PC-3 (cell line): ENCODE measurements around the gene CD44. TPM values are rescaled to one million over a fixed set of nuclear protein-coding genes. Genes with fewer than 3 reads are reported as not detected.

Experiments
- ATAC-seq: fragments of 200-7000 bp; cut with Tn5 transposase; 2 replicates; pipeline ENCODE4 v1.9.1; 2020; ENCODE audit warnings: mild to moderate bottlenecking, moderate library complexity
- BruUV-seq: library from RNA; stranded (reverse); fragments of 400-500 nt; replicated peaks from 2 replicates; lab custom pipeline; 2021; lab: Mats Ljungman, UMichigan
- CTCF ChIA-PET: fragments of 300-600 bp; sonication (Branson Sonifier 250); formaldehyde crosslinking; loops from one replicate; lab custom pipeline; 2022; ENCODE audit warnings: antibody characterized with exemption; lab: Charles Lee
- POLR2A ChIA-PET: fragments of 300-600 bp; sonication (Branson Sonifier 250); formaldehyde crosslinking; loops from one replicate; lab custom pipeline; 2022; ENCODE audit warnings: antibody characterized with exemption; ENCODE audit not compliant: unreplicated experiment; lab: Charles Lee
- DNase-seq: peaks from one replicate; pipeline ENCODE4 v3.0.0-alpha.2; 2015
- H2AFZ ChIP-seq: fragments of 300-600 bp; sonication (generic); 2 replicates; pipeline ENCODE4 v1.6.0; 2016; ENCODE audit warnings: antibody characterized with exemption, low read length
- H3F3A ChIP-seq: fragments of 300-600 bp; sonication (generic); one replicate; pipeline ENCODE4 v1.6.0; 2017; ENCODE audit warnings: antibody characterized with exemption, low read length, control low read depth, mild to moderate bottlenecking; ENCODE audit not compliant: unreplicated experiment
- H3K27ac ChIP-seq: fragments of 300-600 bp; sonication (generic); 2 replicates; pipeline ENCODE4 v1.5.1; 2016; ENCODE audit warnings: mild to moderate bottlenecking, low read length
- H3K27me3 ChIP-seq: fragments of 300-600 bp; sonication (generic); 2 replicates; pipeline ENCODE4 v1.6.1; 2016; ENCODE audit warnings: low read length, mixed read lengths
- H3K36me3 ChIP-seq: fragments of 300-600 bp; sonication (generic); 2 replicates; pipeline ENCODE4 v1.6.1; 2016; ENCODE audit warnings: low read depth, mixed run types, low read length, mixed read lengths
- H3K4me1 ChIP-seq: fragments of 300-600 bp; sonication (generic); 2 replicates; pipeline ENCODE4 v1.5.1; 2016; ENCODE audit warnings: low read length; ENCODE audit not compliant: insufficient read depth
- H3K4me2 ChIP-seq: fragments of 300-600 bp; sonication (generic); 2 replicates; pipeline ENCODE4 v1.6.0; 2016; ENCODE audit warnings: low read length
- H3K4me3 ChIP-seq: fragments of 300-600 bp; sonication (generic); 2 replicates; pipeline ENCODE4 v1.5.1; 2016; ENCODE audit warnings: mild to moderate bottlenecking, low read length, mixed read lengths
- H3K79me2 ChIP-seq: fragments of 300-600 bp; sonication (generic); 2 replicates; pipeline ENCODE4 v1.6.1; 2017; ENCODE audit warnings: low read length, mixed read lengths
- H3K9ac ChIP-seq: fragments of 300-600 bp; sonication (generic); 2 replicates; pipeline ENCODE4 v1.6.0; 2016; ENCODE audit warnings: mild to moderate bottlenecking, low read length
- H3K9me2 ChIP-seq: fragments of 300-600 bp; sonication (generic); replicated peaks from 2 replicates; pipeline ENCODE4 v1.6.1; 2016; ENCODE audit warnings: mixed run types, low read length, mixed read lengths
- H3K9me3 ChIP-seq: fragments of 300-600 bp; sonication (generic); 2 replicates; pipeline ENCODE4 v1.6.1; 2016; ENCODE audit warnings: low read length, mixed read lengths
- H4K20me1 ChIP-seq: fragments of 300-600 bp; sonication (generic); 2 replicates; pipeline ENCODE4 v1.6.1; 2016; ENCODE audit warnings: low read length, mixed read lengths
- EZH2 ChIP-seq: fragments of 300-600 bp; sonication (generic); IDR thresholded peaks from one replicate; pipeline ENCODE4 v1.6.1; 2017; ENCODE audit warnings: antibody characterized with exemption, mild to moderate bottlenecking, low read length; ENCODE audit not compliant: unreplicated experiment
- EZH2phosphoT487 ChIP-seq: fragments of 300-600 bp; sonication (generic); IDR thresholded peaks from 2 replicates; pipeline ENCODE4 v1.6.1; 2018; ENCODE audit warnings: mild to moderate bottlenecking, antibody characterized with exemption, low read length, borderline replicate concordance
- intact Hi-C: fragments of 100-400 bp; cut with micrococcal nuclease; formaldehyde crosslinking; loops from 2 replicates; pipeline ENCODE4 v1.9.0; 2023
- total RNA-seq: library from RNA; depleted of rRNA; stranded (reverse); fragments of >200 nt; gene quantifications from 2 replicates; pipeline ENCODE4 v1.2.3, GENCODE V29; 2014
- TF ChIP-seq, protein P1 (sequence below): fragments of 300-600 bp; sonication (generic); conservative IDR thresholded peaks from 2 replicates; pipeline ENCODE4 v1.5.1; 2017; ENCODE audit warnings: antibody characterized with exemption, low read depth, mild to moderate bottlenecking, low read length

CD44 gene
- total RNA-seq, 1 experiment from 2014 or later, result 181 TPM

DNA sequence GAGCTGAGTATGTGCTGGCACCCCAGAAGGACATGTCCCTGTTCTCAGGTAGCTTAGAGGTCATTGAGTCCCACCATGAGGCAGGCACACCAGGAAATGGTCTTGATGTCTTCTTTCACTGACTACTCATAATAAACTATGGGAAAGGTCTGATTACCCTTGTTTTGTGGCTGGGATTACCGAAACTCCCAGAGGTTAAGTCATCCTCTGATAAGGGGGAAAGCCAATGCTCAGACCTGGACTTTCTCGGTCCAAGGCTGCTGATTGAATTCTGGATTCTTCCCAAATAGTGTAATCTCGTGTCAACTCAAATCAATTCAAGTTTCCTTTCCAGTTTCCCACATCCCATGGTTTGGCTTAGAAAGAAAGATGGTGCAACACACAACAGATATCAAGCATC lies 3.7 kb upstream of the CD44 start:
- CTCF ChIA-PET, result no interaction called here
- Histone ChIP-seq H3K4me3 (no peak overlapping the region), H4K20me1 (peaks cover 8% of the 10 kb centered on the region), H3K9me2 (no peaks in the 10 kb centered on the region), H3K27me3 (no peaks in the 10 kb centered on the region), H3F3A (no peaks in the 10 kb centered on the region), H3K4me2 (no peak overlapping the region), H3K4me1 (peaks cover 14% of the 10 kb centered on the region), H2AFZ (no peak overlapping the region), H3K36me3 (0 out of 2 replicates have a peak, but pooled peaks cover 2% of the 10 kb centered on the region), H3K9me3 (no peaks in the 10 kb centered on the region), H3K9ac (no peak overlapping the region), H3K79me2 (peaks cover 19% of the 10 kb centered on the region), H3K27ac (no peak overlapping the region)
- no peak for ATAC-seq
- BruUV-seq, result no TSS peak
- TF ChIP-seq, protein P1, sequence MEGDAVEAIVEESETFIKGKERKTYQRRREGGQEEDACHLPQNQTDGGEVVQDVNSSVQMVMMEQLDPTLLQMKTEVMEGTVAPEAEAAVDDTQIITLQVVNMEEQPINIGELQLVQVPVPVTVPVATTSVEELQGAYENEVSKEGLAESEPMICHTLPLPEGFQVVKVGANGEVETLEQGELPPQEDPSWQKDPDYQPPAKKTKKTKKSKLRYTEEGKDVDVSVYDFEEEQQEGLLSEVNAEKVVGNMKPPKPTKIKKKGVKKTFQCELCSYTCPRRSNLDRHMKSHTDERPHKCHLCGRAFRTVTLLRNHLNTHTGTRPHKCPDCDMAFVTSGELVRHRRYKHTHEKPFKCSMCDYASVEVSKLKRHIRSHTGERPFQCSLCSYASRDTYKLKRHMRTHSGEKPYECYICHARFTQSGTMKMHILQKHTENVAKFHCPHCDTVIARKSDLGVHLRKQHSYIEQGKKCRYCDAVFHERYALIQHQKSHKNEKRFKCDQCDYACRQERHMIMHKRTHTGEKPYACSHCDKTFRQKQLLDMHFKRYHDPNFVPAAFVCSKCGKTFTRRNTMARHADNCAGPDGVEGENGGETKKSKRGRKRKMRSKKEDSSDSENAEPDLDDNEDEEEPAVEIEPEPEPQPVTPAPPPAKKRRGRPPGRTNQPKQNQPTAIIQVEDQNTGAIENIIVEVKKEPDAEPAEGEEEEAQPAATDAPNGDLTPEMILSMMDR, result no peak
- TF ChIP-seq EZH2phosphoT487 (no peak), EZH2 (no peak)
- POLR2A ChIA-PET, result no interaction called here
- DNase-seq, result no peak
- intact Hi-C loops, result no loop called here

DNA sequence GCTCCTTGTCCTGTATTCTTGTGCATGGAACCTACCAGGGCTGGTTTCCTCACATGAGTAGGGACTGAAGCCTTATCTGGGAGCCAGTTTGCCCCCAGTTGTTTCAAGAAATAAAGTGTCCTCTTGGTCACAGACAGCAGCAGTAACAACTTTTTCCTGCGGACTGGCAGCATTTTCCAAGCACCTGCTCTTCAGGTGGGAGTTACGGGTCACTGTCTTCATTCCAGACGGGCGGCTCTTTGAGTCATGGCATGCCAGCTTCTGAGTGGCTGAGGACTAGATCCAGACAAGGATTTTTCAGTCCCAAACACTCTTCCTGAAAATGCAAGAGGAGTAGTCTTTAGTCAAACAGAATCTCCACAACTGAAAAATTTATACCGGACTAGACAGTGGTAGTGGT lies 2.7 kb upstream of the CD44 start:
- no peaks in the 10 kb centered on the region for H3K27me3 ChIP-seq

DNA sequence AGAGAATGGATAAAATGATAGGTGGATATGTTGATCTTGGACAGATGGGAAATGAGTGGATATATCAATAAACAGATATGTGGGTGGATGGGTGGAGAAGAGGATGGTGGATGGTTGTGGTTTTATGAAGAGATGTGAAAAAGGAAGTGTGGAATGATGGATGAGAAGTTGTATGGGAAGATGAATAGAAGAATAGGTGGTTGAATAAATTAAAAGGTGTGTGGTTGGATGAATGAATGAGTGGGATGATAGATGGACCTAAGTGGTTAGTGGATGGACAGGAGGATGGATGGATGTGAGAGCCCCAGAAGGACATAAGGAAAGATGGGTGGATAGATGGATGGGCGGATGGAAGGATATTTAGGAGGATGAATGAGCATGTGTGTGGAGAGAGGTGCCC lies 913 bp upstream of the CD44 start:
- ChIA-PET POLR2A (no interaction called here), CTCF (no interaction called here)
- H3K27ac ChIP-seq, result no peak overlapping the region
- DNase-seq, result no peak
- H3K27me3 ChIP-seq, result no peaks in the 10 kb centered on the region
- no peaks in the 10 kb centered on the region for H3K9me2 ChIP-seq
- intact Hi-C loops, result no loop called here
- peaks cover 5% of the 10 kb centered on the region for H3K36me3 ChIP-seq
- H4K20me1 ChIP-seq, result peaks cover 33% of the 10 kb centered on the region
- H3K9ac ChIP-seq, result no peak overlapping the region
- no peak for ATAC-seq
- H3K4me3 ChIP-seq, result peak overlapping the region; percentile 99; the same call in 1 of the 2 replicates
- peaks cover 47% of the 10 kb centered on the region for H3K79me2 ChIP-seq
- no TSS peak for BruUV-seq
- TF ChIP-seq, protein P1, result no peak
- no peak for TF ChIP-seq EZH2
- TF ChIP-seq EZH2phosphoT487, result no peak
- H3K9me3 ChIP-seq, result no peaks in the 10 kb centered on the region
- no peak overlapping the region; the same call in 1 of the 2 replicates for H2AFZ ChIP-seq
- peak overlapping the region; percentile 89 for H3K4me2 ChIP-seq
- peaks cover 32% of the 10 kb centered on the region for H3K4me1 ChIP-seq
- no peaks in the 10 kb centered on the region for H3F3A ChIP-seq

More for the DNA sequence above, 2.7 kb upstream of the CD44 start:
- H3K4me3 ChIP-seq, result no peak overlapping the region
- no peak for DNase-seq
- no peak for ATAC-seq
- peaks cover 5% of the 10 kb centered on the region; the same call in 1 of the 2 replicates for H3K36me3 ChIP-seq
- no peak overlapping the region for H2AFZ ChIP-seq
- H3K79me2 ChIP-seq, result peaks cover 30% of the 10 kb centered on the region
- BruUV-seq, result no TSS peak
- peaks cover 17% of the 10 kb centered on the region for H3K4me1 ChIP-seq
- H3F3A ChIP-seq, result no peaks in the 10 kb centered on the region
- TF ChIP-seq, protein P1, result no peak
- TF ChIP-seq EZH2phosphoT487 (no peak), EZH2 (no peak)
- CTCF ChIA-PET, result no interaction called here
- no peak overlapping the region for H3K9ac ChIP-seq
- H3K4me2 ChIP-seq, result no peak overlapping the region
- no peaks in the 10 kb centered on the region for H3K9me2 ChIP-seq
- intact Hi-C loops, result no loop called here
- POLR2A ChIA-PET, result no interaction called here
- H3K27ac ChIP-seq, result no peak overlapping the region
- H3K9me3 ChIP-seq, result no peaks in the 10 kb centered on the region
- peaks cover 18% of the 10 kb centered on the region for H4K20me1 ChIP-seq
